Amniotic stem cell (primary cell): ENCODE results near the gene ZNF692.

Experiments
- DNase-seq: peaks from one replicate; lab custom pipeline; 2025; lab: John Stamatoyannopoulos, UW

ZNF692 gene

DNA sequence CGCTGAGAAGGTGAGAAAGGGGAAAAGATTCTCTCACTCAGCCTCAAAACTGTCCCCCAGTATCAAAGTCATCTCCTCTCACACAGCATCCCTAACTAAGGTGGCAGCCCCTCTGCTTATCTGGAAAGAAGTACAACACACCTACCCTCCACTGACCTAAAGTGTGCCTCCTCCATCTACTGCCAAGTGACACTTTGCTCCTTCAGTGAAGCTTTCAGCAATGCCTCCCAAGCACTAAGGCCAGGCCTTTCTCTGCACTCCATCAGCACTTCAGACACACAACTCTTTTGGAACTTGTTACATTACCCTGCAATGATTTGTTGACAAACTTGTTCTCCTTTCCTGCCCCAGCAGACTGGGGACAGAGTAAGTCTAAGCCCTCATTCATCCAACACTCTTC, 34.6 kb downstream of the ZNF692 start:
- DNase-seq: no peak

DNA sequence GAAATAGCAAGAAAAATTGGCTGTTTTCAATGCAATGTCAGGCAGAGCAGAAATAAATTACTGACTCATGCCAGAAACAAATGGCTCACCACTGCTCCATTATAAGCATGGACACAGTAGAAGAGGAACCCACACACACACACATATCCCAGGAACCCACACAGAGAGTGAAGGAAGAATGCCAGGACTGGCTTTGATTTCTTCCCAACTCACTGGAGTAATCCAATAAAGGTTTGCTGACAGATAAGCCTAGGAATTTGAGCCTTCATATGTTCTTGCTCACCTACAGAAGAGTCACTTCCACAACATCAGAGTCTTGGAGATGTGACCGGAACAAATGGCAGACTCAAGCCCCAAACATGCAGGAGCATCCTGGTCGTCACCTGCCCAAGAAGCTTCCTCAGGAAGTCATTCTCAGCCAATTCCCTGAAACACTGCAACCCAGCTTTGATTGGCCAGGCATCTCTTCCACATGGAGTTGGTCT, 35.3 kb downstream of the ZNF692 start:
- DNase-seq: no peak

DNA sequence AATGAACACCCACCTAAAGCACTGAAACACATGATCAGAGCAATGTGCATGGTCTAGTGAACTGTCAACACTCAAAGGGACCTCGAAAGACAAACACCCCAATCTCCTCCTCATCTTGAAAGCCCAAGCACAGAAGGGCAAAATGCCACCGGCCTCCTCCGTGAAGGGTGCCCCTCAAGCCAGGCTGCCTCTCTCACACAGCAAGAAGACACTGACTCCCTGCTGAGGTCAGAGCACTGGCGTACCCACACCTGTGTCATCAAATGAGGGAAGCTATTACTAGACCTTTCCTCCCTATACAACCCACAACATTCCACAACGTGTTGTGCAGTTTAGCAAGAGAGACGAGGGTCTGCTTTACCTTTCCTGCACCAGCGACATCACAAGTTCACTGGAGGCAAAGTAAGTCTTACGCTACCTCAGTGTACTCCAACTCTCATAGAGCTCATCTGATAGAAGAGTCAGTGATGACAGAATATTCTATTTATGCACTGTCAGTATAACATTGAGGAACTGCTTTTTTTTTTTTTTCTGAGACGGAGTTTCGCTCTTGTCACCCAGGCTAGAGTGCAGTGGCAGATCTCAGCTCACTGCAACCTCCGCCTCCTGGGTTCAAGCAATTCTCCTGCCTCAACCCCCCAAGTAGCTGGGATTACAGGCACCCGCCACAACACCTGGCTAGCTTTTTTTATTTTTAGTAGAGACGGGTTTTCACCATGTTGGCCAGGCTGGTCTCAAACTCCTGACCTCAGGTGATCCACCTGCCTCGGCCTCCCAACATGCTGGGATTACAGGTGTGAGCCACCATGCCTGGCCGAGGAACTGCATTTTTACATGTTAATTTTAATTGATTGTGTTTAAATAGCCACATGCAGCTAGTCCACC, 36.5 kb downstream of the ZNF692 start:
- DNase-seq: no peak

DNA sequence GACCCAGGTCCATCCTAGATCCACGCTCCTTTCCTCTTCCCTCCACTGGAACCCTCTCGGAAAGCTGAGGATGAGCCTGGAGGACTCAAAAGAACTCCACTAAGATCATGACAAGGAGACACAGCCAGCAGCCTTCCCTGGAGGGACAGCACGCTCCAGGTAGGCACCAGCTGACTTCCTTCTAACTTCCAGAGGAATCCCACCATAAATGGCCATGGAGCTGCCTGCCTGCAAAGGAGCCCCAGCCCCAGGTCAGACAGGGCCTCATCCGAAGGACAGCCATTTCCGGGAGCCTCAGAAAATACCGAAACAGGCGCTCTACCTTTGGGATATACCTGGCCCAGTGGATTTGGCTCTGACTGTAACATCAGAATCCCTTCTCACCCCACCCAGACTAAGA, 37.2 kb downstream of the ZNF692 start:
- no peak for DNase-seq

DNA sequence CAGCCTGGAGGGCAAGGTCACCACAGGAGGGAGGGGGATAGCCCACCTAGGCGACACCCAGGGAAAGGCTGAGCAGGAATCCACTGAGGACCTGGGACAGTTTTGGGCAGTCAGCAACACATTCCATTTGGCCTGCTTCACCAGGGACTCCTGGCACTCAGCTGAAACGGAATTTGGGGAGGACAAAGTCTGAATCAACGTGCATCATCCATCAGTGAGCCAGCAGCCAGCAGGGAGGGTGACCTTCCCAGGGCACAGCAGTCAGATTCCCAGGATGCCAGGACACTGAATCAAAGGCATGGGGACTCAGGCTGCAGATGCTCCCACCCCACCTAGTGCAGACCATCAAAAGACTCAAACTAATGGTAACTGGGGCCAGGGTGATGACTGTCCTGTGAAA, 37.8 kb downstream of the ZNF692 start:
- peak; percentile 52 for DNase-seq

DNA sequence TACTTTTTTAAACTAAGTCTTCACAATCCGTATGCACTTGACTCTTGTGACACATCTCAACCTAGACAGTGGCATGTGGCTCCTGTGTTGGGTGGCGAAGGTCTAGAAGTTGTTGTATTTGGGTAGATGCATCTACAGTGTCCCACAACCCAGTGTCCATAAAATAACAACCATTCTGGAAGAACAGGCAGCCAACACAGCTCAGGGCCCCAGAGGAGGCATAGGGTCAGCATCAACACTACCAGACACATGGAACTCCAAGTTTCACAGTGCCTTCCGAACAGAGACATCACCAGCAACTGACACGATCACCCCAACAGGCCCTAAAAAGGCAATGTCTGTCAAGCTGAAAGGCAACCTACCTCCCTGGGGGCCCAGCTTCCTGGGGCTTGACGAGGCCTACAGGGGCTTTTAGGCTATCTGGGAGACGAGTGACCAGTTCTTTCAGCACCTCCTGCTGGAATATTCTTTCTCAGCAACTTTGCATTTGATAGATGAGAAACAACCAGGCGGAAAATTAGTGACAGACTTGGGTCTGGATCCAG, 38.8 kb downstream of the ZNF692 start:
- no peak for DNase-seq

DNA sequence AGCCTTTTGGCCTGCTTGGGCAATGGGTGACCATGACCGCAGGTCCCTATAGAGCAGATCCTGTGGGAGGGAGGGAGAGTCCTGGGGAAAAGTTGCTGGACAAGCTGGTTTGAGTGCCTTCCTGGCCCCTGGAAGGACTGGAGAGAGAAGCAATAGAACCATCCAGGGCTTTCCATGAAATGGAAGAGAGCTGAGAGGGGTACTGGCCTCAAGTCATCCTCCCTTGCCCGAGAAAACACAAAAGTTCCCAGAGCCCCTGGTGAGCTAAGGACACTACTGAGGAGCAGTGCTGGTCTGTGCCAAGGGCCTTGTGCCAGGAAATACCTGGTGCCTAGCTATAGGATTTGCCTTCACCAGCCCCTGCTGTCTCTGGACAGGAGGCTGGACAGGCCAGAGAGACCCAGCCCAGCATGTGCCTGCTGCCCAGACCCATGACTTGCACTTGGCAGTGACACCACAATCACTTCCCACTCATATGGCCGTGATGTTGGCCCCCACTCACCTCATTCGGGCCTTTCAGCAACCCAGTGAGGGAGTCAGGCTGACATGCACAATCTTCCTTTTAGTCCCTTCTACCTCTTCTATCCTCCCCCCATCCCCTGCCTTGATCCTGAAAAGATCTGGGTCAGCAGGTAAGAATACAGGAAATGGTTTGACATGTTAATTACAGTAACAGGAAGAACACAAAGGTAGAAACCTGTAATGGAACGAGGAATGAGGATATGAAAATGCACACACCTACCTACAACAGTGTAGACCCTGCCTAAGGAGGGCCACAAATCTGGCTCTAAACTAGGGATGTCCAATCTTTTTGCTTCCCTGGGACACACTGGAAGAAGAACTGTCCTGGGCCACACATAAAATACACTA, 40.1 kb downstream of the ZNF692 start:
- no peak for DNase-seq

DNA sequence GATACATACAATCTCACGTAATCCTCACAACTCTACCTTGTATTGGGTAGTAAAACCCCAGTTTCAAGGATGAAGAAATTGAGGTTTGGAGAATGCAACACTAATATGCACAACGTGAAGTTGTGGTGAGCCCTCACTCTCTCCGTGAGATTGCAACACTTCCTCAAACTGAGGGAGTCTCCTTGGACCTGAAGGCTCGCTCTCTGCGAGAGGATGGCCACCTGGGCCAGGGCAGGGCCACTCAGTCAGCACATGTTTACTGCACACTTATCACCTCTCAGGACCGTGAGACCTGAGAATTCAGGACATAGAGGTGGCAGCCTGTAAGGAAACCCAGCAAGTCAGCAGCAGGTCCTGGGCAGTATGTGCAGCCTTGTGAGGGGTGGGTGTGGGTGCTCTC, 41.8 kb downstream of the ZNF692 start:
- no peak for DNase-seq

DNA sequence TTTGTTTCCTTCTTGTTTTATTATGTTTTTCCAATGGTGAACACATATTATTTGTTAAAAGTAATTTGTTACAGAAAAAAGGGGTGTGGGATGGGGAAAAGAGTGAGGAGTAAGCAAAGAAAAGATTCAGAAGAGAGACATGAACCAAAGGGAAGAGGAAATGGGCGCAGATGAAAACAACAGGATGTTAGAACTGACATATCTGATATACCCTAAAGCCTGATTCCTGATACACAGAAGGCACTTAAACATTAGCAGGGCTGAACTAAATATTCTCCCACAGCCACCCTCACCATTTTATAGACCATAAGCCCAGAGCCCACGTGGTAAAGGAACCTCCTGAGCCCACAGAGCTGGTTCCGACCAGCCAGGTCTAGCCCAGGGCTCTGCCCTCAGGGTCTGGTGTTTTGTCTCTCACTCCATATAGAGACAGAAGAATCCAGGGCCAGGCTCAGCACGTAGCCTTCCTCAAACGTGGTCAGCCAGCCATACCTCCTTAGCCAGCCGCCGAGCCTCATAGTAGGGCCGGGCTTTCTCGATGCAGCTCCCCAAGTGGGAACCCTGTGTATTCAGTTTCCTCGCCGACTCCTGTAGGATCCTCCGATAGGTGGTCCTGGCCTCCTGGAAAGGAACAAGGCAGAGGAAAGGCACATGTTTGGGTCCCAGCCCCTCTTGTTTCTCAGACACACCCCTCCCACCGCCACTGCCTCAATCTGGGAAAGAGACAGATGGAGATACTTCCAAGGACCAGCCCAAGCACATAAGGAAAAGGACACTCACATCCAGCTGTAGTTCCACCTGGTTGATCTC, 42.6 kb downstream of the ZNF692 start:
- no peak for DNase-seq

DNA sequence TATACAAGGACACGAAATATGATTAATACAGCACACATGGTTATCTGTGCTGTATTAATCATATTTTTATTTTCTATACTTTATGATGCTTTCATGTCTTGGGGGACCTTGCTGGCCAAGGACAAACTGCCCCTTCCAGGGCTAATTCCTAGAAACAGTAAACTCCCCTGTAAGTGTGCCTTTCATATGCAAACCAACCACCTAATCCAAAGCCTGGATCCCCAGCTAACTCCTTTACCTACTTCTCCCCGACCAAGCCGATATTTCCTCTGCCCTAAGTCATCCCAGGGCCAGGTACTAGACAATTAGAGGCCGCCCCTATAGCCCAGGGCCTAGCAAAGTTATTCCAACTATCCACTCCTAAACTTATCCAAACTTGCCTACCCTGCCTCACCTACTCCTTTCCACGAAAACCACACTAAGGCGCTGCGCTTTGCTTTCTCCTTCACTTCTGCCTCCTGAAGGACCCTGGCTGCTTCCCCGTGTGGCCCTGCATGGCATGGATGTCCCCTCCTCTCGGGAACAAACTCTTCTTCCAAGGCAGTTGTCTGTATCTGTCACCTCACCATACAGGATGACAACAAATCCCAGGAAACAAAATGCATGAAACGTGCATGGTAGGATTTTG, 43.4 kb downstream of the ZNF692 start:
- DNase-seq: no peak

DNA sequence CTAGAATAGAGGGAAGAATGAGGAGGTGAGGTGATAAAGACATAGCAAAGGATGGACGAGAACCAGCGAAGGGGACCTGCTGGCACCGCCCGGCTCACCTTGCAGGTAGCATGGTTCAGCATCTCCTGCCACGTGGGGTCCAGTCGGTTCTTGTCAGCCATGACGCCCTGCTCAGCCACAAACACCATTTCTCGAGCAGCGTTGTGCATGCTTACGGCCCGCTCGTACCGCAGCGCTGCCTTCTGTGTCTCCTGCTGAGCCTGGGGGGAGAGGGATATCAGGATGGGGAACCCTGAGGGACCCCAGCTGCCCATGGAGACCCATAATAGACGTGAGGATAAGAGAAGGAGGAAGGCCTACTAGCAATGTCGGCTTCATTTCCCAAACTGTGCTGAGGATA, 44.5 kb downstream of the ZNF692 start:
- DNase-seq: no peak

DNA sequence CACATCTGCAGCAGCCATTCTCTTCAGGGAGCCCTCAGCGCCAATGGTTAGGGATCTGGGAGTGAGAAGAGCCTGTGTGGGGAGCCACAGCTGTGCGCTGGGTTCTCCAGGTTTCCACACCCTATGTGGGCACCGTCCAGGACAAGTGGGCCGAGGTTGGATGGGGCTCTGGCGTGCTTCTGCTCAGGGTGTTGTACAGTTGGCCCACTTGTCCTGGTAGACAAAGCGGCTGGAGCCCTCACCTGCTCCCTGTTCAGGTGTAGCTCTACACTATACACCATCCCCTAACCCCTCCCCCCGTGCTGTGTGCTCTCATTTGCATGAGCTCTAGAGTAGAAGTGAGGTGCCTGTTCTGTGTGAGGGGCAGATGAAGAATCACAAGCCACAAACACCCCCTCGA, 45.3 kb downstream of the ZNF692 start:
- DNase-seq: no peak

DNA sequence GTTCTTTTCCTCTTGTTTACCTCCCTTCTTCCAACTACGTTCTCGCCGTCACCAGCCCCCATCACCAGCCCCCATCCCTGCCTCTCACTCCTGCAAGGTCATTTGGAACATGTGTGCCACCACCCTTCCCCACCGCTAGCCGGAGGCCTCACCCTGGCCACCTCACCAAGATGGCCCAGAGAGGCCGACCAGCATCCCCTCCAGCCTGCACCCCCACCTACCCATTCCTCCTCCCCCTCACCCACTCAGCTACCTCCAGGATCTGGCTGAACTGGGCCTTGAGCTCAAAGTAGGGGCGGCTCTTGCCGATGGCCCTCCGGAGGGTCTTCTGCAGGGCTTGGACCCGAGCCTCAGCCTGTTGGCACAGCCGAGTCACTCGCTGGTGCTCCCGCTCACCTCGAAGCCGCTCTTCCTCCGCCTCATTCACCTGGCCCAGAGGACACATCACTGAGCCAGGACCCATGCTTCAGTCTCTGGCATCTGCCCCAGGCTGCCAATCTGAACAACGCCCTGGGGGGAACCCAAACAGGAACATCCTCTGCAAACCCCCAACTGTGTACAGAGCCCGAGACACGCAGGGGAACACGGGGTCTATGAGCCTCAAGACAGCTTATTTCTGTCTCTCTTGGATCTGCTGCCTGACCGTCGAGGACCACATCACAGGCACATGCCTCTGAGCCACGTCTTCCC, 46.0 kb downstream of the ZNF692 start:
- DNase-seq: no peak

DNA sequence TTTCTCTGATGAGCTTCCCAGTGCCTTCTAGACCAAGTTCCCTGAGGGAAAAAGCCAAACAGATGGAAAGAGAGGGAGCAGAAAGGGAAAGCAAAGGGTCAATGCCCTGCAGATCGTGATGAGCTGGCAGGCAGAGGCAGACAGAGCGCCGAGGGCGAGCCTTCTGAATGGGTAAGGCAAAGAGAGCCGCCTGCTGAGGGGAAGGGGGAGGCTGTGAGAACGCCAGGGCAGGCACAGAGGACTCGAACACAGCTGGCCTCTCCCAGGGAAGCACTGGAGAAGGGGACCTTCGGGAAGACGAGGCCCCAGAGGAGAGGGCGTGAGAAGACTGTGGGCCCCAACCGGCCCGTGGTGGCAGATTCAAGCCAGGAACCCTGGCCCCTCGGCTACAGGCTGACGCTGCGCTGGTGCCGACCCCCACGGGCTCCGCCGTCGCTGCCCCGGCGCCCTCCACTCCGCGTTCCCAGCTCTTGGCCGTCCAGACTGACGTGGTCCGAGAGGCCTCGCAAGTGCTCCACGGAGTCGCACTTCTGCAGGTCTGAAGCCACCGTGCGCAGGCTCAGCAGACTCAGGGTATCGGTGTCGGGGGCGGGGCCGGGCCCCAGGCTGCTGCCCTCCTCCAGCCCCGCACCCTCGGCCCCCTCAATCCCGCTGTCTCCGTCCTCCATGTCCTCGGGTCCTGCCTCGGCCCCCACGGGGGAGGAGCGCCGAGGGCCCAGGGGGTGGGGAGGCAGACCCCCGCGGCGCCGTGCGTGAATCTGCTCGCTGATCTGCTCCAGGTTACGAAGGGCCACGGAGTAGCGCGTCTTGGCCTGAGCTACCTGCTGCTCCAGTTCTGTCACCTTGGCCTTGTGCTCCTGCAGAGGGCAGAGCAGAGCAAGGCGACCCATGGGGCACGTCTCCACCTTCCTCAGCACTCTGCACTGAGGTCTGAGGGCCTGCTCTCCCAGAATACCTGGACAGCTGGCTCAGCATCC, 47.1 kb downstream of the ZNF692 start:
- no peak for DNase-seq

DNA sequence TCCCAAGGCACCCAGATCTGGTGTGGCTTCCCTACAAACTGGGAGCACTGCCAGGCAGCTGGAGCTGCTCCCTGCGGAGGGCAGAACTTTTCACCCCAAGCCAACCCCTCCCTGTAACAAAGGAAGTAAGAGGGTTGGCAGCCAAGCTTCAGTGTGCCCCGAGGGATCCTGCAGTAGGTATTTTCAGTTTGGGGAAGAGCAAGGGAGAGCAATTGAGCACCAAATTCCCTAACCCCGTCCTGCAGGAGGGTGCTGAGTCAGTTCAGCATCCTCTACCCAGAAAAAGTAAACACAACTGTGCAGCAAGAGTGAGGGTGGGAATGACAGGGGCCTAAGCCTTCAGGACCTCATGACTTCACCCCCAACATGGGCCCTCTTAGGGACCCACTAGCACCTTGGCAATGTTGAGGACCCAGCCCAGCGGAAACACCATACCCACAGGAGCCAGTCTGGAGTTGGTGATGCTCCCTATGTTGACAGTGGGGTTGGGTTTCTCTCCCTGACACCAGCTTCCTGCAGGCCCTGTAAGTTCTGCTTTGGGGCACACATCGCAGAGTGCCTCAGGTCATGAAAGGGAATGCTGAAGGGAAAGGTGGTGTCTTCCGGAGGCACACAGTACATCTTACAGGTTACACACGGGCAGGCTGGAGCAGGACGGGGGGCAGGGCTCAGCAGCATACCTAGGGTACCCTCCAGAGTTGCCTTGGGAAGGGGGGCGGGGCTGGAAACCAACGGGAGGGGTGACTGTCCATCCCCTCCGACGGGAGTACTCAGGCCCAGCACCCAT, 48.0 kb downstream of the ZNF692 start:
- DNase-seq: no peak

DNA sequence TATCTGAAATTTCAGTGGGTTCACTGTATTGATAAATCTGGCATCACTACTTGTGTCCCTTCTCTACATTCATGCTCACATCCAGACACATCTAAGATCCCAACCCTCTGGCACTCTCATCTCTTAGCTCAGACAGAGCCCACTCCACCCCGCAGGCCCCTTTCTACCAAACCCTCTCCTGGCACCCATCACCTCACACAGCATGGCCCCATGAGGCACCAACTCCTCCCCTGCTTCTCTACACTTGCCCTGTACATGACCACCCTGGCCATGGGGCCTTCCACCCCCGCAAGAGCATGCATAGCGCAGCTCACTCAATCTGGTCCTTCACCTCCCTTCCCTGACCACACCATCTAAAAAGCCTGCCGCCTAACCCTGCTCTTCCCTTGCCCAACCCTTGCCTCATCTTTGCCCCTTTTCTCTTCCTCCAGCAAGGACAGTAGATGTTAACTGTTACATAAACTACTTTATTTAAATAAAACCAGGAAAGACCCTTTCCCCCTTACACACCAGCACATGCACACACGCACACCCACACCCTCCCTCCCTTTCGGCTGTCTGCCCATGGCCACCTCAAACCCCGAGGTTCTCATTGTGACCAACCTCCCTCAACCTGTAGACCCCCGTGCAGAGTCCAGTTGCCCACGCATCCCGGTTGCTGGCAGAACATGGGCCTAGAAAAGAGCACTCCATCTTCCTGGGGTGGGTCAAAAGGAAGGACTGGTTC, 48.7 kb downstream of the ZNF692 start:
- no peak for DNase-seq

DNA sequence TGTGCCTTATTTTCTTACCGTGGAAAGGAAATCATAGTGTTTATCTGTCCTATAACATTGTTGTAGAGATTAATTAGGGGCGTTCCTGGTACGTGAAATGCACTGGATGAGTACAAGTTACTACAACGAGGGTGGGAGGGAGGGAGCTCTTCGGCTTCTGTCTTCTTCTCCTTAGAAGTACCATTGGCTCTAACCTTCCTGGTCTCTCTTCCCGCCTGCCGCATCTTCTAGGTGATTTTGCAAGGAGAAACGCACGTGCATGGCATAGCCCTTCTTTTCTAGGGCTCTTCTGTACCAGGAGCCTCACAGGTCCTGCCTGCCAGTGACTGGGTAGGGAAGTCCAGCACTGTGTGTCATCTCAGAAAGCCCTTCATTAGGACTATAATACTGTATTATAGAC, 50.0 kb downstream of the ZNF692 start:
- DNase-seq: no peak
